Measurements from ENCODE around the gene ADAMTS9.

The ADAMTS9 gene

GRCh38 chr3:64621275-64621674, 66.5 kb downstream of the ADAMTS9 start:
- no peak for DNase-seq (ENCODE audit: low read depth in 1 of 2, low spot score in 1 of 2)

DNA sequence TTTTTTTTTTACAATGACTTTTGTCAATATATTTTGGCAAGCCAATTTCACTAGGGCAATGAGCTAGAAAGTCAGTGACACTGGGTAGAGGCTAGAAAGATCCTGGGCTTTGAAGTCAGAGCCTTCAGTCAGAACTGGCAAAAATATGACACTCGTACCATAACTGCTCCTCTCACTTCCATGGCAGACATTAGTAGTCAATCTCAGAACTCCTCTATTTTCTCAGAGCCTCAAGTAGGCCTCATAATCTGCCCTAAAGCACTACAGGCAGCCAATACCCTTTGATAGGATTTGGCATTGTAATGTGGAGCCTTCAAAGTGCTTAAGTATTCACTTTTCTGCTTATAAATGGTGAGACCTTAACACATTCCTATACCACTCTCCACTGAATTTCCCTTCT, 67.8 kb downstream of the ADAMTS9 start:
- DNase-seq (ENCODE audit: low read depth in 1 of 2, low spot score in 1 of 2), result no peak

GRCh38 chr3:64619216-64619615, 68.6 kb downstream of the ADAMTS9 start:
- DNase-seq (ENCODE audit: low read depth in 1 of 2, low spot score in 1 of 2), result no peak

DNA sequence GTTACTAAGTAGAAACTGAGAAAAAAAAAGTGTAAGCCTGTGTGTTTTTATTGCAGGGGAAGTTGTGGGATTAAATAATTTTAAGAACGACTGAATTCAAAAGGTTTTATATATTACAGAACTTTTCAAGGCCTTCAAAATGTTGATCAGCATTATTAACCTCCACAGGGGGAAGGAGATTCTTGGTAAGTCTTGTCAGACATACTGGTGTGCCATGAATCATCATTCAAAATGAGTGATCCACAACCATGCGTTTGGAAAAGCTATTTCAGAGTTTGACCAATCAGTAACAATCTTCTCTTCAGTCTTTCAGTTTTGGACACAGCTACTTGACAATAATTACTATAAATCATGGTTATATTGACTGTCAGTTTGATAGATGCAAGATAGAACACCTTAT, 70.2 kb downstream of the ADAMTS9 start:
- DNase-seq (ENCODE audit: low read depth in 1 of 2, low spot score in 1 of 2), result no peak

DNA sequence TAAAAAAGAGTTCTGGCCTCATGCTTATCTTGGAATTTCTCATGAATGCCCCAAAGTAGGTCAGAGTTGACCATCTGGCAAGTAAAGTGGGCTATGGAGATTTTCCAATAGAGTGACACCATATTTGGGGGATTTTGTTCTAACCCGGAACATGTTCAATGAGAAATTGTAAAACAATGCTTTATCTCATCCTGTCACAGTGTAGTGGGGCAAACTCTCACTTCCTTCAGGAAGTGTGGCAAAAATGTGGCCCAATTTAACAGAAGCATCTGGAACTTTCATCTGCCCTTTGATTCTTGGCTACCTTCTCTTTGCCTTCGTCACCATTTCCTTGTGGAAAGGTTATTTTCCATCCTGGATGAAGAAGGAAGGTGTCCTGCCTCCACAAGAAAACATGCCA, 70.8 kb downstream of the ADAMTS9 start:
- no peak for DNase-seq (ENCODE audit: low read depth in 1 of 2, low spot score in 1 of 2)

DNA sequence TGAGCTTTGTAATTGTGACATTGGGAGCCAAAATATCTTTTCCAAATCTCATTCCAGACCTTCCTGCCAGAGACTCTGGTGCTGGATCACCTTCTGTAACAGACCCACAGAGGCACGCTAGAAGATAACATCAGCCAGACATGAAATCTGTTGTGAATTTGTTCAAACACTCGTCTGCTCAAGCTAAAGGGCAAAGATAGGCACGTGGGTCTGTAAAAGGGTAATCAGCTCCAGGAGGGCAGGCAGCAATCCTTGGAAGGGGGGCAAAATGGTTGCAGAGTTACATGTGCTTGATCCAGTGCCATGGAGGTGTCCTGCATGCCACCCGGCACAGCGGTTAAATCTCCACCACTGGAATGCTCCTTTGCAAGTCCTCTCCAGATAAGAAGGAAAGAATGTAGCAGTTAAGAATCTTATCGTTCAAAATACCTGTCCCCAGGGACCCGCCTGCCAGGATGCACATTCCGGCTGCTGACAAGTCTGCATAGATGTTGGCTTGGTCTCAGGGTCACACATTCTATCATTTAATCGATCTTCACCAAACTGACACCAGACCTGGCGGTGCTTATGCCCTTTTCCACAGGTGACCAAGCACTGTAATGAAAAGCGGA, 74.8 kb downstream of the ADAMTS9 start:
- DNase-seq (ENCODE audit: low read depth in 1 of 2, low spot score in 1 of 2), result no peak

GRCh38 chr3:64612082-64612860, 75.5 kb downstream of the ADAMTS9 start:
- no peak for DNase-seq (ENCODE audit: low read depth in 1 of 2, low spot score in 1 of 2)

DNA sequence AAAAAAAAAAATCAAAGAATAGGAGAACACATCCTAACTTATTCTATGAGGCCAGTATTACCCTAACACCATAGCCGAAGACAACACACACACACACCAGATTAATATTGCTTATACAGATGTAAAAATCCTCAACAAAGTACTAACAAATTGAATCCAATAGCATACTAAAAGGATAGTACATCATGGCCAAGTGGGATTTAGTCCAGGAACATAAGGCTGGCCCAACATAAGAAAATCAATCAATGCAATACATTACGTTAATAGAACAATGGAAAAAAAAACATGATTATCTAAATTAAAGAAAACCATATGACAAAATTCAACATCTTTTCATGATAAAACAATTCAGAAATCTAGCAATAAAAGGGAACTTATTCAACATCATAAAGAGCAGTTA, 79.1 kb downstream of the ADAMTS9 start:
- no peak for DNase-seq (ENCODE audit: low read depth in 1 of 2, low spot score in 1 of 2)

- DNase-seq (ENCODE audit: low read depth in 1 of 2, low spot score in 1 of 2), result no peak
Observed at GRCh38 chr3:64607032-64607551, 80.7 kb downstream of the ADAMTS9 start.

GRCh38 chr3:64604313-64604712, 83.5 kb downstream of the ADAMTS9 start:
- DNase-seq (ENCODE audit: low read depth in 1 of 2, low spot score in 1 of 2), result no peak

DNA sequence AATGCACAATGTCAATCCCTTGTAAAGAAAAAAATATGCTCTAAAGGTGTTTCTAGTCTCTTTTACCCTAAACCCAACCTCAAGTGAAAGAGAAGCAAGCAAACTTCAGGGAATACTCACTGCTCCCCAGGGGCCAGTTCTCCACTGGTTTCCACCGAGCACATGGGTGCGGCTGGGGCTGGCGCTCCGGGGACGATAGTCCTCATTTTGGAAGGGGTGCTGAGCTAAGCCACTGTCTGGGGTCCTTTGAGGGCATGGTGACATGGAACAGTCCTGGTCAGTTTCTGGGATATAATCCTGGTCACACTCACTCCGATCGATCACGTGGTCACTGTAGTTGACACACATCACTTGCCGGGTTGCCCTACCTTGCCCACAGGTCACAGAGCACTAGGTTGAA, 86.0 kb downstream of the ADAMTS9 start:
- no peak for DNase-seq (ENCODE audit: low read depth in 1 of 2, low spot score in 1 of 2)

- DNase-seq (ENCODE audit: low read depth in 1 of 2, low spot score in 1 of 2), result no peak
Observed at GRCh38 chr3:64600246-64600950, 87.4 kb downstream of the ADAMTS9 start.

- DNase-seq (ENCODE audit: low read depth in 1 of 2, low spot score in 1 of 2), result no peak
Observed at GRCh38 chr3:64599651-64600050, 88.1 kb downstream of the ADAMTS9 start.

DNA sequence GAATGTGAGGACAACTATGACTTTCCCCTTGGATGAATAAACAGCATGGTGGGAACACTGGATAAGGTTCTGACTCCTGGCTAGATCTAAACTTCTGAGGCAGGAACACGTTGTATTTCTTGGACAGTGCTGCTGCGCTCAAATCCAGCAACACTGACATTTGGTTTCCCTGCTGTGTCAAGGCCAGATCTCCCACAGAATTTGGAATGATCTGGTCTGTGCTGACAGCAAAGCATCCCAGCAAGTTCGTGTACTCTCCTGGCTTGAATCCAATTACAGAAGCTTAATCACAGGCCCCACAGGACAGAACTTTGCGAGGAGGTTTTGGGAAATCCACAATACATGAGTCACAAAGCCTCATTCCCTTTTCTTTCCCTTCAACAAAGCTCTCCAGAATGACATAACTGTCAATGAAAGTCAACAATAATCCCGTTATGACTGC, 92.5 kb downstream of the ADAMTS9 start:
- no peak for DNase-seq (ENCODE audit: low read depth in 1 of 2, low spot score in 1 of 2)

- DNase-seq (ENCODE audit: low read depth in 1 of 2, low spot score in 1 of 2), result no peak
Observed at GRCh38 chr3:64594134-64594533, 93.7 kb downstream of the ADAMTS9 start.

GRCh38 chr3:64593350-64593749, 94.5 kb downstream of the ADAMTS9 start:
- no peak for DNase-seq (ENCODE audit: low read depth in 1 of 2, low spot score in 1 of 2)

GRCh38 chr3:64591615-64592014, 96.2 kb downstream of the ADAMTS9 start:
- DNase-seq (ENCODE audit: low read depth in 1 of 2, low spot score in 1 of 2), result no peak

- DNase-seq (ENCODE audit: low read depth in 1 of 2, low spot score in 1 of 2), result no peak
Observed at GRCh38 chr3:64588380-64588779, 99.4 kb downstream of the ADAMTS9 start.

GRCh38 chr3:64586952-64587351, 100.8 kb downstream of the ADAMTS9 start:
- no peak for DNase-seq (ENCODE audit: low read depth in 1 of 2, low spot score in 1 of 2)

GRCh38 chr3:64584179-64584578, 103.6 kb downstream of the ADAMTS9 start:
- no peak for DNase-seq (ENCODE audit: low read depth in 1 of 2, low spot score in 1 of 2)

DNA sequence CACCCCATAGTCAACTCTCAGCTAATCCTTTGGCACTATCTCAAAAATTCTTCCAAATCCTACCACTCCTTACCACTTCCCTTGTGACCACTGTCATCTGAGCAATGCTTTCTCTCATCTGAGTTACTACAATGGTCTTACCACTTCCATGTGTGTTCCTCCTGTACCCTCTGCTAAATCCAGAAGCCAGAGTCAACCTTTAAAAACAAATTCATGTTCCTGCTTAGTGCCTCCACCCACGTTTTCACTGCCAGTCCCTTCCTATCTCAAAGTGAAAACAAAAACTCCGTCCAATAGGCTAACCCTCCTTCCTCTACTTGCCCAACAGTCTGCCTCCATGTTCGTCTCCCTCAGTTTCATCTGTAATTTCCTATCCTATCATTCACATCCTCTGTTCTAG, 109.0 kb downstream of the ADAMTS9 start:
- DNase-seq (ENCODE audit: low read depth in 1 of 2, low spot score in 1 of 2), result no peak
